ENCODE measurements around the gene DYNC1H1.

DYNC1H1 gene

GRCh38 chr14:102095231-102095870 lies 131.0 kb downstream of the DYNC1H1 start:
- DNase-seq, result peak; percentile 48

GRCh38 chr14:102095871-102096568 lies 131.6 kb downstream of the DYNC1H1 start:
- no peak for DNase-seq

GRCh38 chr14:102096569-102097188 lies 132.3 kb downstream of the DYNC1H1 start:
- DNase-seq, result peak; percentile 60

- DNase-seq, result no peak
These were observed 133.2 kb downstream of the DYNC1H1 start for GRCh38 chr14:102097441-102098135.

GRCh38 chr14:102103062-102103695 lies 138.8 kb downstream of the DYNC1H1 start:
- DNase-seq, result no peak

GRCh38 chr14:102105369-102105768 lies 141.0 kb downstream of the DYNC1H1 start:
- no peak for DNase-seq

All from activated CD4-positive, alpha-beta T cell treated with anti-CD3 and anti-CD28 coated beads, Interleukin-2, amount 50 U/mL, for 16 hours (primary cell).